A204.1 (cell line): Measurements from ENCODE around the gene RPS10.
"Not testable (repeated sequence)": the region's sequence is repeated elsewhere in the genome, so short reads cannot be mapped to it uniquely, and the experiment has no call there.

Experiments
- FAIRE-seq: peaks from 2 replicates; lab custom pipeline; 2012; peaks lifted over from hg19 to GRCh38; lab: Jason Lieb, UNC

Gene RPS10

GRCh38 chr6:34447386-34447785 is 21.5 kb upstream of the RPS10 start:
- FAIRE-seq = no peak

DNA sequence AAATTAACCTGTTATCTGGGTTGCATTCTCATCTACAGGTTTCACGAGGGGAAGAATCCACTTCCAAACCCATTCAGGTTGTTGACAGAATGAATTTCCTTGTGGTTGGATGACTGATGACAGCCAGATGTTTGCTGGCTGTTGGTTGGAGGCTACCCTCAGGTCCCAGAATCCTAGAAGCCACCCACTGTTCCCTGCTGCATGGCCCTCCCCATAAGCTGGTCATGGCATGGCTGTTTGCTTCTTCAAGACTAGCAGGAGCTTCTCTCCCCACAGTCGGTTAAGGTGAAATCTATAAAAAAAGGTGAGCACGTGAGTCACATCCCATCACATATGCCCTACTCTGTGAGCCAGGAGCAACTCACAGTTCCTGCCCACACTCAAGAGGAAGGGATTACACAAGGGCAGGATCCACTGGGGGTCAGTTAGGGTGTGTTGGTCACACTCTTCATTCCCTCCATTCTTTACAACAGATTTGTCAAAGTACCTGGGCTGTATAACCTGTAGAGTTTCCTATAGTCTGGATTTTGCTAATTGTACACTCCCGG is 19.5 kb upstream of the RPS10 start:
- FAIRE-seq = no peak

DNA sequence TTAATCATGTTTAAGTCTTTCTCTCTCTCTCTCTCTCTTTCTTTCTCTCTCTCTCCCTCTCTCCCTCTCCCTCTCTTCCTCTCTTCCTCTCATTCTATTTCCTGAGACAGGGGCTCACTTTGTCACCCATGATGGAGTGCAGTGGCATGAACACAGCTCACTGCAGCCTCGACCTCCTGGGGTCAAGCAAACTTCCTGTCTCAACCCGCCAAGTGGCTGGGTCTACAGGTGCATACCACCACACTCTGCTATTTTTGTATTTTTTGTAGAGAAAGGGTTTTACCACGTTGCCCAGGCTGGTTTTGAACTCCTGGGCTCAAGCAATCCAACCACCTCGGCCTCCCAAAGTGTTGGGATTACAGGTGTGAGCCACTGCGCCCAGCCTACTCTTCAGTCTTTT is 15.7 kb upstream of the RPS10 start:
- FAIRE-seq = no peak

GRCh38 chr6:34439442-34439841 is 13.6 kb upstream of the RPS10 start:
- no peak for FAIRE-seq

DNA sequence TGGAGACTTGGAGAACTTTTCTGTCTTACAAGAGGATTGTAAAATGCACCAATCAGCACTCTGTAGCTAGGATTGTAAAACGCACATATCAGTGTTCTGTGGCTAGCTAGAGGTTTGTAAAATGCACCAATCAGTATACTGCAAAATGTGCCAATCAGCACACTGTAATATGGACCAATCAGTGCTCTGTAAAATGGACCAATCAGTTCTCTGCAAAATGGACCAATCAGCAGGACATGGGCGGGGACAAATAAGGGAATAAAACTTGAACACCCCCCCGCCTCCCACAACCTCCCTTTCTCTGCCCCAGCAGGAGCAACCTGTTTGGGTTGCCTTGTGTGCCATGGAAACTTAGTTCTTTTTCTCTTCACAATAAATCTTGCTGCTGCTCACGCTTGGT is 12.8 kb upstream of the RPS10 start:
- no peak for FAIRE-seq

GRCh38 chr6:34437644-34437970 is 11.7 kb upstream of the RPS10 start:
- no peak for FAIRE-seq

DNA sequence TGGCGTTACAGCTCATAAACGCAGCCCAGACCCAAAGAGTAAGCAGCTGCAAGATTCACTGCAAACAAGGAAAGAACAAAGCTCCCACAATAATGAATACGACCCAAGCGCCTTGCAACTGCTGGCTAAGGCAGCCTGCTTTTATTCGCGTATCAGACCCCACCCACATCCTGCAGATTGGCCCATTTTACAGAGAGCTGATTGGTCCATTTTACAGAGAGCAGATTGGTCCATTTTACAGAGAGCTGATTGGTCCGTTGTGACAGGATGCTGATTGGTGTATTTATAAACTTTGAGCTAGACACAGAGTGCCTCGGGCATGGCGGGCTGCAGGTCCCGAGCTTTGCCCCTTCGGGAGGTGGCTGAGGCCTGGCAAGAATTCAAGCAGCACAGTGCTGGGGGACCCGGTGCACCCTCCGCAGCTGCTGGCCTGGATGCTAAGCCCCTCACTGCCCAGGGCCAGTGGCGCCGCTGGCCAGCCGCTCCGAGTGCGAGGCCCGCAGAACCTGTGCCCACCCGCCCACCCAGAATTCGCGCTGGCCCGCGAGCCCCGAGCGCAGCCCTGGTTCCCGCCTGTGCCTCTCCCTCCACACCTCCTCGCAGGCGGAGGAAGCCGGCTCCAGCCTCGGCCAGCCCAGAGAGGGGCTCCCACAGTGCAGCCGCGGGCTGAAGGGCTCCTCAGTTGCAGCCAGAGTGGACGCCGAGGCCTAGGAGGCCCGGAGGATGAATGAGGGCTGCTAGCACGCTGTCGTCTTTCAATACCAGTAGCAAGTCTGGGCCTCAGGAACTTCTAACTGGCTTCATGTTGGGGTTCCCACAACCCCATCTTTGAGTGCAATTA is 11.2 kb upstream of the RPS10 start:
- no peak for FAIRE-seq

DNA sequence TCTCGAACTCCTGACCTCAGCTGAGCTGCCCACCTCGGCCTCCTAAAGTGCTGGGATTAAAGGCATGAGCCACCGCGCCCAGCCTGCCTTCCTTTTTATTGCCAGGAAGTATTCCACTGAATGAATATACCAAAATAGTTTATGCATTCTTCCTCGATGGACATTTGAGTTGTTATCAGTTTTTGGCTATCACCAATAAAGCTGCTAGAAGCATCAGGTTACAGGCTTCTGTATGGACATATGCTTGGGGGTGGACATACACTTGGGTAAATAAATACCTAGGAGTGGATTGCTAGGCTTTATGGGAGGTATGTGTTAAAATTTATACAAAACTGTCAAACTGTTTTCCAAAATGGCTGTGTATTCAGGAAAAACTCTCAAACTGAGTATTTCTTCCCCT is 10.0 kb upstream of the RPS10 start:
- FAIRE-seq = no peak

GRCh38 chr6:34425132-34425497 is 754 bp downstream of the RPS10 start:
- FAIRE-seq = no peak

DNA sequence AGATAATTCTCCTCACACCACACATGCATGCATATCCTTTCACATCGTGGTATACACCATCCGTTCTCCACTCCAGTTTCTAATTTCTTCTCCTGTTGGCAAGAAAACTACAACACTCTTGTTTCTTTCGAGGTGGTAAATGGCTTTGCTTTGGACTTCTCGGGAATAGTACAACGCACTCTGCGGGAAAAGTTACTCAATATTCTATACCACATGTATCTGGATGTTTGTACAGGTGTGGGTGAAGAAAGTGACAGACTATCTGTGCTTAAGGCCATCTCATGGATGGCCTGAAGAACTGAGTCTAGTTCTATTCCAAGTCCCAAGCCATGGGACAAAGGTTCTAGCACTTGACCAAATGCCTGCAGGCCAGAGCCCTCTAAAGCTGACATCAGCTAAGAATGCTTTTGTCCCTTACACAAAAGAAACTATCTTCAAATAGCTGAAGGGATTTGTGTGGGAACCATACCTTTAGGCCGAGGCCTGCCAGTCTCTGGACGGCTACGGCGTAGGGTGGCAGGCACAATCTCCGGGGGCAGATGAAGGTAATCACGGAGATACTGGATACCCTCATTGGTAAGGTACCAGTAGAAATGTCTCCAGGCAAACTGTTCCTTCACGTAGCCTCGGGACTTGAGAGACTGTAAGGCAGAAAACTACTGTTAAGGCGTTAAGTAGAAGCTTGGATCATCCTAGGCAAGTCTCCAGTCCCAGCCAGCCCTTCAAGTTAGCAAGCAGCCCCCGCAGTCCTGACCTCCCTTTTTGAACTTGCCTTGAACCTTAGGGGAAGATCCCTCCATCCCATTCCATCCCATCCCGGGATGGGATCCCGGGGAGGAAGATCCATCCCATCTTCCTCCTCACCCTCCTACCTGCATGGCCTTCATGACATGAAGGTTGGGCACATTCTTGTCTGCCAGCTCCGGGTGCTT is 1.4 kb downstream of the RPS10 start:
- FAIRE-seq = no peak

DNA sequence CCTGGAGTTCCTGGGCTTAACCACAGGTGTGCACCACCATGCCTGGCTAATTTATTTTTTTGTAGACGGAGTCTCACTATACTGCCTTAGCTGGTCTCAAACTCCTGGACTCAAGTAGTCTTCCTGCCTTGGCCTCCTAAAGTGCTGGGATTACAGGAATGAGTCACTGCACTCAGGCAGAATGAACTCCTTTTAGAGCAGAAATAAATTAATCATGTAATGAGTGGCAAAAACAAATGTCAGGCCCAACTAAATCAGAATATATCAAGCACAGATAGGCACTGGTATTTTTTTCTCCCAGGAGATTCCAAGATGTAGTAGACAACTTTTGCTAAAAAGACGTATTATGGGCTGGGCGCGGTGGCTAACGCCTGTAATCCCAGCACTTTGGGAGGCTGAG is 2.6 kb downstream of the RPS10 start:
- no peak for FAIRE-seq

DNA sequence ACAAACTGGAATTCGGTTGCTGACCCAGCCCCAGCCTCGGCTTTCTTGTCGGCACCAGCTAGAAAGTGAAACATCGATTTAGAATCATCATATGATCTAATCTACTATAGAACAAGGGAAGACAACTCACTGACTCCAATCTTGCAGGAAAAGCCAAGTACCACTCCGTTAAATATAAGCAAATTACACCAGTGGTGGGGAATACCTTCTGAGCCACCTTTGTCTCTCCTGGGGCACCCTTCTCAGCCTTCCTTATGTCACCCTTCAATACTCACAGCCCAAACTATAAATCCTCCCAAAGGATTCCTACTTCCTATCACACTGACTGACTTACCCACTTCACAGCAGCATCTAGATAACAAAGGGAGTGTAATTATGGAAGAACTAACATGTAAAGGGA is 7.5 kb downstream of the RPS10 start:
- no peak for FAIRE-seq

DNA sequence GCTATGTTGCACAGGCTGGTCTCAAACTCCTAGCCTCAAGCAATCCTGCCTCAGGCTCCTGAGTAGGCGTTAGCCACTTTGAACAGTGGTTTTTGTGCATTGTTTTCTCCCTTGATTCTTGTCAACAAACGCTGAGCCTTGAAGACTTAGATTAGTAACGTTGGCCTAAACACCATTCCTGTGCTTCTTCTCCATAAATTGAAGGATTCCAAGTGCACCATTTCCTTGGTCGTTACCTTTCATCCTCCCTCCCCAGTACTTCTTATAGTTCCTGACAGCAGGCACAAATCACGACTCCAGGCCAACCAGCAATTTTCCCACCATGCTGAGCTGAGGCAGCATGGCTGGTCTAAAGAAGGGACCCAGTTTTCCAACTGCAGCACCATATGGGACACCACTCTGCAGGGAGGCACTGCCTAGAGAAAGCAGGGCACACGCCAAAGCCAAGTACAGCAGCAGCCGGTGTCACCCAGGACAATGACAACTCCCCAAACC is 8.9 kb downstream of the RPS10 start:
- no peak for FAIRE-seq

- FAIRE-seq = peak; percentile 93
Measured at GRCh38 chr6:34414999-34415858, 10.6 kb downstream of the RPS10 start.

DNA sequence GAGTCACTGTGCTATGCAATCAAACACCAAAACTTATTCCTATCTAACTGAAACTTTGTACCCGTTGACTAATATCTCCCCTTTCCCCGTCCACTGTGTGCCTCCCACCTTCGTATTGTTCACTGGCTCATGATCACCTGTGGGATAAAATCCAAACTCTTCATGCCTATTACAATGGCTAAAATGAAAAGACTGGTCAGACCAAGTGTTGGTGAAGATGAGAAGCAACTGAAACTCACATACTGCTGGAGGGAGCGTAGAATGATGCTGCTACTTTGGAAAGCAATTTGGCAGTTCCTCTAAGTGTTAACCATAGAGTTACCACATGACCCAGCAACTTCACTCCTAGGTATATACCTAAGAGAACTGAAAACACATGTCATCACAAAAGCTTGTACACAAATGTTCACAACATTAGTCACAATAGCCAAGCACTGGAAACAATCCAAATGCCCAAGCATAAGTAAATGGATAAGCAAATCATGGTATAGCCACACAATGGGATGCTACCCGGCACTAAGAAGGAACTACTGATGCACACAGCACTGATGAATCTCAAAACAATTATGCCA is 13.1 kb downstream of the RPS10 start:
- no peak for FAIRE-seq

GRCh38 chr6:34412016-34412415 is 13.9 kb downstream of the RPS10 start:
- FAIRE-seq = no peak

DNA sequence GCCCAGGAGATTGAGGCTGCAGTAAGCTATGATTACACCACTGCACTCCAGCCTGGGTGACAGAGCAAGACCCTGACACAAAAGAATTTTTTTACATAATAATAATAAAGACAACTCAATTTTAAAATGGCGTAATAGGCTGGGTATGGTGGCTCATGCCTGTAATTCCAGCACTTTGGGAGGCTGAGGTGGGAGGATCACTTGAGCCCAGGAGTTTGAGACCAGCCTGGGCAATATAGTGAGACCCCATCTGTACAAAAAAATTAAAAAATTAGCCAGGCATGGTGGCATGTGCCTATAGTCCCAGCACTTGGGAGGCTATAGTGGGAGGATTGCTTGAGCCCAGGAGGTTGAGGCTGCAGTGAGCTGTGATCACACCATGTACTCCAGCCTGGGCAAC is 18.0 kb downstream of the RPS10 start:
- FAIRE-seq = not testable (repeated sequence)

GRCh38 chr6:34396518-34396917 is 29.4 kb downstream of the RPS10 start:
- FAIRE-seq = no peak

DNA sequence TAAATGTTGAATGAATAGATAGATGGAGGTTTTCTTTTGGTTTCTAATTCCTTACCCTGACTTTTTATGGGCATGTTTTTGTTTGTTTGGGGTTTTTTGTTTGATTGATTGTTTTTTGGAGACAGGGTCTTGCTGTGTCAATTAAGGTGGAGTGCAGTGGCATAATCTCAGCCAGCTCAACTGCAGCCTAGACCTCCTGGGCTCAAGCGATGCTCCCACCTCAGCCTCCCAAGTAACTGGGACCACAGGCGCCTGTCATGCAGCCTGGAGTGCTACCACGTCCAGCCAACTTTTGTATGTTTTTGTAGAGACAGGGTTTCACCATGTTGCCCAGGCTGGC is 31.9 kb downstream of the RPS10 start:
- no peak for FAIRE-seq

GRCh38 chr6:34393191-34393965 is 32.5 kb downstream of the RPS10 start:
- no peak for FAIRE-seq
